Suprapubic skin (tissue), 4 donors: Measurements from ENCODE around the gene TBATA. TPM values are rescaled to one million over a fixed set of nuclear protein-coding genes. Genes with fewer than 3 reads are reported as not detected.

ENCODE experiments used
- DNase-seq, 2 donors: peaks; one replicate each; pipeline ENCODE4 v3.0.0-alpha.2; 2019; ENCODE audit warnings: low spot score in 2 of 2
- H3K27ac ChIP-seq: fragments of 200-600 bp; sonication (generic); one replicate; pipeline ENCODE4 v1.5.1; 2019
- H3K27me3 ChIP-seq: fragments of 200-600 bp; sonication (generic); one replicate; pipeline ENCODE4 v1.5.1; 2019
- H3K36me3 ChIP-seq: fragments of 200-600 bp; sonication (generic); one replicate; pipeline ENCODE4 v1.5.1; 2019
- H3K4me1 ChIP-seq: fragments of 200-600 bp; sonication (generic); one replicate; pipeline ENCODE4 v1.5.1; 2019
- H3K4me3 ChIP-seq: fragments of 200-600 bp; sonication (generic); one replicate; pipeline ENCODE4 v1.5.1; 2019; ENCODE audit warnings: mild to moderate bottlenecking
- H3K9me3 ChIP-seq: fragments of 200-600 bp; sonication (generic); one replicate; pipeline ENCODE4 v1.5.1; 2019
- CTCF ChIP-seq, 2 donors: fragments of 200-600 bp in 1 of 2; fragments of 450-650 bp in 1 of 2; sonication (generic) in 1 of 2; IDR thresholded peaks; one replicate each; pipeline ENCODE4 v1.5.1; 2016 to 2019; ENCODE audit warnings: antibody characterized with exemption in 2 of 2, mild to moderate bottlenecking in 1 of 2, moderate library complexity in 1 of 2
- EP300 ChIP-seq: sonication (generic); formaldehyde crosslinking; IDR thresholded peaks from one replicate; pipeline ENCODE4 v1.6.1; 2017; ENCODE audit warnings: antibody characterized with exemption
- POLR2A ChIP-seq, 2 donors: fragments of 450-650 bp; IDR thresholded peaks; one replicate each; pipeline ENCODE4 v1.6.1; 2017; ENCODE audit warnings: antibody characterized with exemption in 2 of 2, mild to moderate bottlenecking in 2 of 2, moderate library complexity in 2 of 2
- POLR2AphosphoS5 ChIP-seq, 3 donors: sonication (generic); formaldehyde crosslinking; IDR thresholded peaks; one replicate each; pipeline ENCODE4 v1.6.1; 2017; ENCODE audit warnings: antibody characterized with exemption in 3 of 3
- WGBS: methylation state at CpG from one replicate; pipeline ENCODE4 v1.1.5; 2018; 5-methylcytosine and 5-hydroxymethylcytosine counted together
- total RNA-seq, 4 donors: library from RNA; depleted of rRNA; stranded (reverse); fragments of >200 nt; gene quantifications; one replicate each; pipeline ENCODE4 v1.1.0, GENCODE V29; 2016

The TBATA gene
- total RNA-seq, 4 donors from 2014 or later = 0.68 TPM; not detected in 3

GRCh38 chr10:70779511-70780369 lies 5.4 kb downstream of the TBATA start:
- 76% methylated on average over 14 of the region's 16 CpGs for WGBS
- no peak overlapping the region for H3K4me3 ChIP-seq
- no peak for DNase-seq

DNA sequence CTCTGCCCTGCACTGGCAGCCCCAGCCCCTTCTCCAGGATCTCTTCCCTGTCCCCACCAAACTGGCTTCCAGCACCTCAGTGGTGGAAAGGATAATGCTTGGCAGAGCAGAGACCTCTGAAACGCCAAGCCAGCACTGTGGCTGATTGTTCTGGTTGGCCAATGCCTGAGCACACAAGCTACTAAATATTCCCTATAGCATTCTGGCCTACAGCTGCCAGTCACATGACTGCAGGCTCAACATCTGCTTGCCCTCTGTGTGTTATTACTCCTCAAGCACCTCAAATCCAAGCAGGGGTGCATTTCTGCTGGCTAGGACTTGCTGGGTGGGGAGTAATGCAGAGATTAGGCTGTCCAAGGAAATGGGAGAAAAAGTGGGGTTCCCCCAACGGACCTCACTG lies 6.1 kb downstream of the TBATA start:
- H3K27me3 ChIP-seq = no peaks in the 10 kb centered on the region
- H3K4me1 ChIP-seq = peaks cover 28% of the 10 kb centered on the region
- H3K4me3 ChIP-seq = no peak overlapping the region
- no peaks in the 10 kb centered on the region for H3K36me3 ChIP-seq
- no peak overlapping the region for H3K27ac ChIP-seq
- no peak for DNase-seq
- no peak for TF ChIP-seq POLR2AphosphoS5 (IDR thresholded peaks at IDR 0.05)
- TF ChIP-seq POLR2A (IDR thresholded peaks at IDR 0.05) = no peak
- TF ChIP-seq CTCF (IDR thresholded peaks at IDR 0.05) = no peak
- TF ChIP-seq EP300 = no peak
- 38% methylated on average over 2 of the region's 2 CpGs for WGBS
- H3K9me3 ChIP-seq = no peaks in the 10 kb centered on the region

More at GRCh38 chr10:70779511-70780369, 5.4 kb downstream of the TBATA start:
- no peaks in the 10 kb centered on the region for H3K27me3 ChIP-seq
- no peaks in the 10 kb centered on the region for H3K36me3 ChIP-seq
- H3K9me3 ChIP-seq = no peaks in the 10 kb centered on the region
- TF ChIP-seq POLR2A (IDR thresholded peaks at IDR 0.05) (no peak), CTCF (IDR thresholded peaks at IDR 0.05) (no peak), POLR2AphosphoS5 (IDR thresholded peaks at IDR 0.05) (no peak), EP300 (no peak)
- H3K4me1 ChIP-seq = peaks cover 28% of the 10 kb centered on the region
- no peak overlapping the region for H3K27ac ChIP-seq

DNA sequence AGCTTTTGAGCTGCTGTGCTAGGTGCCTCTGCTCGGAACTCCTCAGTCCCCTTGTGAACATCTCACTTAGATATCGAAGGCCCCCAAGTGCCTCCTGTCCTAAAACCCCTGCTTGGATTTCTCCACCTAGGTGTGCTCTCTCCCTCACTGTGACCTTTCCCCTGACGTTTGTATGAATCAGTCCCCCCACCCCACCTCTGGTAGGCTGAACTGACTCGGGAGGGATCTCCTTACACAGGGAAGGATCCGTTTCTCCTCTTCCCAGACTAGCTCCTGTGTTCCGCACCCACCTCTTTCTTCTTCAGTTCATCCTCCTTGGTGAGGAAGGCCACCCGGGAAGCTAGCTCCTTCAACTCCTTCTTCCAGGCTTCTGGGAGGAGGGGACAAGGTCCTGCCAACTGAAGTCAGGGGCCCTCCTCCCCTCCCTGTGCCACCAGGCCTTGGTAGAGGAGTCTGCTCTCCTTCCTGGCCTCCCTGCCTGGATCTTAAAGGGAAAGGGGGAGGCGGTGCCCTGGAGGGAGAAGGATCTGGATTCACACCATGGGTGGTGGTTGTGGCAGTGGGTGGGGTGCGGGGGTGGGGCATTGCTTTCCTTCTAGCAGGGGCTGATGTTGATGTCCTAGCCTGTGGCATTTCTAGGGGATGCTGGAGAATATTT lies 6.8 kb downstream of the TBATA start:
- H3K27ac ChIP-seq = no peak overlapping the region
- H3K36me3 ChIP-seq = no peaks in the 10 kb centered on the region
- no peak for DNase-seq
- WGBS = 78% methylated on average over 7 of the region's 9 CpGs
- H3K9me3 ChIP-seq = no peaks in the 10 kb centered on the region
- no peaks in the 10 kb centered on the region for H3K27me3 ChIP-seq
- TF ChIP-seq EP300 (no peak), POLR2AphosphoS5 (IDR thresholded peaks at IDR 0.05) (no peak), POLR2A (IDR thresholded peaks at IDR 0.05) (no peak), CTCF (IDR thresholded peaks at IDR 0.05) (no peak)
- no peak overlapping the region for H3K4me3 ChIP-seq
- H3K4me1 ChIP-seq = peaks cover 28% of the 10 kb centered on the region

DNA sequence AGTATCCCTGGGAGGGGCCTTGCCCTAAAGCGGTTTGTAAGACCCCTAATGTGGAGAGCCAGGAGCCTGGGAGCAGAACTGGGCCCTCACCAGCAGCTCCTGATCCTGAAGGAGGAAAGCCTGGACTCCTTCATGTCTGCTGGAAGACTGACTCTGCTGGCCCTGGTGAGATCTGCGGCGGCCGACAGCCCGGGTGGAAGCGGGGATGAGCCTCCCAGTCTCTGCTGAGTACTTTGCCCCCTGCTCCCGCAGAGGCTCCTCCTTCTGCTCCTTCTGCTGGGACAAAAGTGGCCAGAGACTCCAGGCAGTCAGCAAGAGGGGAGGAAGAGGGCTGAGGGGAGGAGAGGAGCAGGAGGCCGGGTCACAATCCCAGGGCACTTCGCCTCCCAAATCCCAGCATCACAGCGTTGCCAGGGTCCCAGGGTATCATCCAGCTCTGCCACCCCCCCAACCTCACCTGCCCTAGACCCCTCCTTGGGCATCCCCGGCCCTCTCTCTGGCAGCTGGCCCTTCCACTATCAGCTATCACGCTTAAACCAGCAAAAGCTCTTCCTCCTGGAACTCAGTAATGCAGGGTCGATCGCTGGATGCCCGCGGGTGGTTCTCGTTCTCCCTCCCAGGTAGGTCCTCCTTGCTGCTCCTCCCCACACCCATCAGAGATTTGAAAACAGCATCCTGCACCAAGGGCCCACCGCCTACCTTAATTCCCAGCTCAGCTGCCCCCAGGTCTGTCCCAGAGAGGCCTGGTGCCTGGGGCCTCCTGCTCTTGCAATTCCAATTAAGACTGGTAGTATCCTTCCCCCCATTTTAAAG lies 7.9 kb downstream of the TBATA start:
- H3K4me3 ChIP-seq = no peak overlapping the region
- no peaks in the 10 kb centered on the region for H3K36me3 ChIP-seq
- TF ChIP-seq POLR2AphosphoS5 (IDR thresholded peaks at IDR 0.05) (no peak), EP300 (no peak), CTCF (IDR thresholded peaks at IDR 0.05) (no peak), POLR2A (IDR thresholded peaks at IDR 0.05) (no peak)
- WGBS = 88% methylated on average over 11 of the region's 18 CpGs
- DNase-seq = peak in 1 of 2 donors; percentile 60
- peaks cover 28% of the 10 kb centered on the region for H3K4me1 ChIP-seq
- no peaks in the 10 kb centered on the region for H3K9me3 ChIP-seq
- no peaks in the 10 kb centered on the region for H3K27me3 ChIP-seq
- no peak overlapping the region for H3K27ac ChIP-seq
